HepG2 (cell line): ENCODE measurements around the gene HTR4. TPM values are rescaled to one million over a fixed set of nuclear protein-coding genes. Genes with fewer than 3 reads are reported as not detected.

Source experiments
- ATAC-seq: fragments of 200-7000 bp; cut with Tn5 transposase; 3 replicates; pipeline ENCODE4 v1.9.1; 2020; ENCODE audit warnings: mild to moderate bottlenecking, moderate library complexity
- BruUV-seq: library from RNA; stranded (reverse); fragments of 400-500 nt; replicated peaks from 2 replicates; lab custom pipeline; 2021; lab: Mats Ljungman, UMichigan
- CTCF ChIA-PET: fragments of 300-600 bp; formaldehyde crosslinking; extraction: SDS; loops from one replicate; lab custom pipeline; 2021; ENCODE audit warnings: low total read pairs, inconsistent platforms, low intra/inter-chr PET ratio; lab: Yijun Ruan, JAX
- POLR2A ChIA-PET: fragments of 350-600 bp; sonication (Branson Sonifier 250); formaldehyde crosslinking; loops from one replicate; lab custom pipeline; 2020; ENCODE audit warnings: antibody characterized with exemption, inconsistent platforms; lab: Yijun Ruan, JAX
- DNase-seq: peaks from one replicate; pipeline ENCODE4 v3.0.0-alpha.2; 2015; ENCODE audit warnings: low spot score
- FAIRE-seq: peaks from 3 replicates; lab custom pipeline; 2011; peaks lifted over from hg19 to GRCh38; lab: Jason Lieb, UNC
- H2AFZ ChIP-seq: one replicate; pipeline ENCODE4 v1.6.1; 2011; ENCODE audit warnings: low read length, inconsistent platforms
- H3K27ac ChIP-seq: fragments of 300-600 bp; 3 replicates; pipeline ENCODE4 v1.8.0; 2011; ENCODE audit warnings: mixed run types, mild to moderate bottlenecking, mixed read lengths, low read length, inconsistent platforms; ENCODE audit not compliant: insufficient read depth; ENCODE audit errors: extremely low read length
- H3K27me3 ChIP-seq, 2 experiments: fragments of 200-600 bp in 1 of 2; 2 replicates in 1 of 2; 3 replicates in 1 of 2; pipeline versions ENCODE4 v1.6.0 to v1.8.0; 2011; ENCODE audit warnings: low read length in 2 of 2, mild to moderate bottlenecking in 2 of 2, moderate library complexity in 2 of 2, inconsistent platforms in 1 of 2; ENCODE audit not compliant: insufficient read depth in 2 of 2, control insufficient read depth in 1 of 2
- H3K36me3 ChIP-seq, 2 experiments: fragments of 200-600 bp in 1 of 2; replicated peaks in 1 of 2; 2 replicates in 1 of 2; 3 replicates in 1 of 2; pipeline versions ENCODE4 v1.5.1 to v1.8.0; 2011; ENCODE audit warnings: low read length in 2 of 2, inconsistent platforms in 1 of 2; ENCODE audit not compliant: insufficient read depth in 2 of 2, control insufficient read depth in 1 of 2
- H3K4me1 ChIP-seq: 2 replicates; pipeline ENCODE4 v1.5.1; 2012; ENCODE audit warnings: low read length, inconsistent platforms; ENCODE audit not compliant: insufficient read depth
- H3K4me2 ChIP-seq: 2 replicates; pipeline ENCODE4 v1.6.0; 2011; ENCODE audit warnings: low read depth, low read length, inconsistent platforms
- H3K4me3 ChIP-seq, 3 experiments: fragments of 200-600 bp in 1 of 3; sonication (generic), shearing (Covaris generic) in 1 of 3; replicated peaks in 1 of 3; 2 replicates each; pipeline ENCODE4 v1.5.1; 2011 to 2016; ENCODE audit warnings: low read length in 3 of 3, inconsistent platforms in 2 of 3, low read depth in 2 of 3, mild to moderate bottlenecking in 2 of 3, control low read depth in 1 of 3, mixed read lengths in 1 of 3; ENCODE audit not compliant: insufficient read depth in 1 of 3
- H3K79me2 ChIP-seq: one replicate; pipeline ENCODE4 v1.6.1; 2011; ENCODE audit warnings: low read length, inconsistent platforms; ENCODE audit not compliant: insufficient read depth
- H3K9ac ChIP-seq: 2 replicates; pipeline ENCODE4 v1.6.0; 2011; ENCODE audit warnings: mild to moderate bottlenecking, low read depth, low read length, inconsistent platforms; ENCODE audit not compliant: insufficient read depth
- H3K9me3 ChIP-seq: 2 replicates; pipeline ENCODE4 v1.5.1; 2012; ENCODE audit warnings: mild to moderate bottlenecking, low read length
- H4K20me1 ChIP-seq: 2 replicates; pipeline ENCODE4 v1.6.0; 2011; ENCODE audit warnings: inconsistent platforms, mild to moderate bottlenecking, low read length, moderate library complexity; ENCODE audit not compliant: insufficient read depth
- BRCA1 ChIP-seq: sonication (generic); formaldehyde crosslinking; IDR thresholded peaks from 2 replicates; pipeline ENCODE4 v1.4.0; 2020; ENCODE audit warnings: missing genetic modification reagents
- CEBPB ChIP-seq: IDR thresholded peaks from 2 replicates; pipeline ENCODE4 v1.6.1; 2011; ENCODE audit warnings: low read depth, low read length, improper control_type of control experiment, borderline replicate concordance
- ELF1 ChIP-seq: sonication (generic); formaldehyde crosslinking; IDR thresholded peaks from 2 replicates; pipeline ENCODE4 v1.4.0; 2020; ENCODE audit warnings: missing genetic modification reagents
- KLF13 ChIP-seq: sonication (generic); formaldehyde crosslinking; IDR thresholded peaks from 2 replicates; pipeline ENCODE4 v1.4.0; 2020; ENCODE audit warnings: mild to moderate bottlenecking, missing genetic modification reagents
- KLF16 ChIP-seq, 2 experiments: sonication (generic) in 1 of 2; formaldehyde crosslinking in 1 of 2; IDR thresholded peaks; 2 replicates each; pipeline versions ENCODE4 v1.6.1 to v1.8.0; 2016 to 2023; ENCODE audit warnings: missing genetic modification reagents in 2 of 2, missing compliant biosample characterization in 1 of 2
- NR3C1 ChIP-seq: sonication (generic); formaldehyde crosslinking; IDR thresholded peaks from 2 replicates; pipeline ENCODE4 v1.4.0; 2020; ENCODE audit warnings: missing genetic modification reagents
- SPEN ChIP-seq: sonication (generic); formaldehyde crosslinking; IDR thresholded peaks from 2 replicates; pipeline ENCODE4 v1.5.1; 2020; ENCODE audit warnings: low read depth, mild to moderate bottlenecking, missing genetic modification reagents
- ZNF142 ChIP-seq: sonication (generic); formaldehyde crosslinking; IDR thresholded peaks from 2 replicates; pipeline ENCODE4 v1.4.0; 2020; ENCODE audit warnings: missing genetic modification reagents
- ZNF414 ChIP-seq: sonication (generic); formaldehyde crosslinking; IDR thresholded peaks from 2 replicates; pipeline ENCODE4 v1.5.0; 2020; ENCODE audit warnings: missing genetic modification reagents
- ZNF772 ChIP-seq: sonication (generic); formaldehyde crosslinking; IDR thresholded peaks from 2 replicates; pipeline ENCODE4 v1.5.0; 2020; ENCODE audit warnings: mild to moderate bottlenecking, missing genetic modification reagents
- ZNF775 ChIP-seq: sonication (generic); formaldehyde crosslinking; IDR thresholded peaks from 2 replicates; pipeline ENCODE4 v1.4.0; 2020; ENCODE audit warnings: missing genetic modification reagents, mild to moderate bottlenecking, moderate library complexity, borderline replicate concordance
- ZNF816 ChIP-seq: sonication (generic); formaldehyde crosslinking; IDR thresholded peaks from 2 replicates; pipeline ENCODE4 v1.8.0; 2022; ENCODE audit warnings: missing genetic modification reagents, mild to moderate bottlenecking, borderline replicate concordance
- WGBS: methylation state at CpG from one replicate; pipeline ENCODE4 v1.1.6; 2017; ENCODE audit warnings: low lambda C conversion rate; 5-methylcytosine and 5-hydroxymethylcytosine counted together
- in situ Hi-C: cut with HindIII; loops from 2 replicates; pipeline ENCODE4 v1.10.0; 2017; ENCODE audit warnings: low pct_unique_long_range_greater_than_20kb; ENCODE audit not compliant: extremely low pct_ligation_motif_present
- intact Hi-C: fragments of 100-400 bp; cut with micrococcal nuclease; formaldehyde crosslinking; loops from one replicate; pipeline ENCODE4 v1.10.0; 2022; ENCODE audit not compliant: unreplicated experiment
- polyA plus RNA-seq, 8 experiments: library from polyadenylated mRNA; depleted of rRNA in 3 of 8; stranded (reverse) in 7 of 8; unstranded in 1 of 8; fragments of >200 nt; fragmentation: Illumina TruSeq in 4 of 8; extraction: Trizol in 4 of 8; gene quantifications; 2 replicates each; pipeline versions ENCODE4 v1.2.1 to v1.2.3, GENCODE V29; 2011 to 2016; ENCODE audit warnings: low read depth in 4 of 8, missing spikeins in 1 of 8, mixed read lengths in 1 of 8; ENCODE audit not compliant: insufficient read depth in 1 of 8
- total RNA-seq, 5 experiments: library from RNA; depleted of rRNA; stranded (reverse); fragments of >200 nt; fragmentation: Illumina TruSeq; extraction: Trizol; gene quantifications; 2 replicates each; pipeline ENCODE4 v1.2.3, GENCODE V29; 2016; ENCODE audit warnings: low read depth in 1 of 5

HTR4 gene
- total and polyA plus RNA-seq, 2 of the 13 experiments (the other 11 are each of a cell fraction or from before 2014, with no cell fraction given), result not detected

- TF ChIP-seq ZNF142 (CRISPR knock-in tag), result no peak
- TF ChIP-seq NR3C1 (CRISPR knock-in tag), result no peak
- no peak for TF ChIP-seq CEBPB
- no peak for TF ChIP-seq KLF13 (CRISPR knock-in tag)
- TF ChIP-seq ZNF775 (CRISPR knock-in tag), result no peak
- no peak for TF ChIP-seq ELF1 (CRISPR knock-in tag)
- TF ChIP-seq ZNF772 (CRISPR knock-in tag), result no peak
- TF ChIP-seq, all 625 proteins: peak for 0
These were observed 33.6 kb downstream of the HTR4 start (continued) for GRCh38 chr5:148620696-148621095.

- DNase-seq, result no peak
- POLR2A ChIA-PET, result no interaction called here
- no peaks in the 10 kb centered on the region for H3K27me3 ChIP-seq
- no peak overlapping the region for H3K27ac ChIP-seq
- no TSS peak for BruUV-seq
- CTCF ChIA-PET, result no interaction called here
- no peaks in the 10 kb centered on the region for H3K79me2 ChIP-seq
- H3K4me3 ChIP-seq, result no peak overlapping the region
- H2AFZ ChIP-seq, result no peak overlapping the region
- H3K9ac ChIP-seq, result no peak overlapping the region
- intact Hi-C loops, result no loop called here
- WGBS, result 6% methylated on average over 3 of the region's 3 CpGs
- no peaks in the 10 kb centered on the region for H3K4me1 ChIP-seq
- H3K36me3 ChIP-seq, result no peaks in the 10 kb centered on the region
- H4K20me1 ChIP-seq, result no peaks in the 10 kb centered on the region
- in situ Hi-C loops, result no loop called here
- H3K9me3 ChIP-seq, result no peaks in the 10 kb centered on the region
- no peak for FAIRE-seq
- ATAC-seq, result no peak
- no peak overlapping the region for H3K4me2 ChIP-seq
- TF ChIP-seq KLF16 (CRISPR knock-in tag; IDR thresholded peaks at IDR 0.05) (no peak), BRCA1 (CRISPR knock-in tag) (no peak), ZNF816 (CRISPR knock-in tag) (no peak), ZNF414 (CRISPR knock-in tag) (no peak), SPEN (CRISPR knock-in tag) (no peak)
These were observed 34.2 kb downstream of the HTR4 start for GRCh38 chr5:148620091-148620490.
